ENCODE results near the gene SESN3. TPM values are rescaled to one million over a fixed set of nuclear protein-coding genes. Genes with fewer than 3 reads are reported as not detected.

SESN3 gene
- total RNA-seq, 1 experiment from 2014 or later: 28.2 TPM

GRCh38 chr11:95269036-95269819, 38.2 kb upstream of the SESN3 start:
- Mint-ChIP-seq H3K4me1 (ENCODE audit: low read depth, unreplicated experiment) (peaks cover 7% of the 10 kb centered on the region), H3K27ac (ENCODE audit: unreplicated experiment) (no peak overlapping the region)

GRCh38 chr11:95268391-95268790, 37.4 kb upstream of the SESN3 start:
- no peak for TF ChIP-seq CTCF (IDR thresholded peaks at IDR 0.05; ENCODE audit: insufficient read depth in 1 of 2, low read depth in 1 of 2, low read length in 1 of 2, severe bottlenecking in 1 of 2, unreplicated experiment in 1 of 2)
- no peaks in the 10 kb centered on the region for H3K27me3 ChIP-seq (replicated peaks; ENCODE audit: control insufficient read depth, insufficient read depth, low read length)
- H3K4me3 ChIP-seq (ENCODE audit: low read depth, low read length): no peak overlapping the region
- H3K9me3 Mint-ChIP-seq (ENCODE audit: unreplicated experiment): no peaks in the 10 kb centered on the region
- no peaks in the 10 kb centered on the region for H3K36me3 ChIP-seq (ENCODE audit: control insufficient read depth, insufficient read depth, low read length)
- H3K9me3 ChIP-seq: no peaks in the 10 kb centered on the region
- no peaks in the 10 kb centered on the region for H3K4me1 ChIP-seq
- no peak overlapping the region for H3K4me3 Mint-ChIP-seq (ENCODE audit: unreplicated experiment)
- ChIA-PET POLR2A (no interaction called here), CTCF (no interaction called here)
- no peaks in the 10 kb centered on the region for H3K27me3 Mint-ChIP-seq (ENCODE audit: insufficient read depth, unreplicated experiment)
- BruUV-seq (replicated peaks): no TSS peak
- H3K36me3 Mint-ChIP-seq (ENCODE audit: insufficient read depth, unreplicated experiment): no peaks in the 10 kb centered on the region
- peaks cover 7% of the 10 kb centered on the region for H3K4me1 Mint-ChIP-seq (ENCODE audit: low read depth, unreplicated experiment)
- no peak for DNase-seq
- H3K27ac Mint-ChIP-seq (ENCODE audit: unreplicated experiment): no peak overlapping the region
- intact Hi-C loops (cut with micrococcal nuclease; ENCODE audit: unreplicated experiment): no loop called here

More at GRCh38 chr11:95269036-95269819, 38.2 kb upstream of the SESN3 start:
- DNase-seq: no peak
- Mint-ChIP-seq H3K9me3 (ENCODE audit: unreplicated experiment) (no peaks in the 10 kb centered on the region), H3K27me3 (ENCODE audit: insufficient read depth, unreplicated experiment) (no peaks in the 10 kb centered on the region), H3K4me3 (ENCODE audit: unreplicated experiment) (no peak overlapping the region), H3K36me3 (ENCODE audit: insufficient read depth, unreplicated experiment) (no peaks in the 10 kb centered on the region)
- no peaks in the 10 kb centered on the region for H3K27me3 ChIP-seq (replicated peaks; ENCODE audit: control insufficient read depth, insufficient read depth, low read length)
- intact Hi-C loops (cut with micrococcal nuclease; ENCODE audit: unreplicated experiment): no loop called here
- TF ChIP-seq CTCF (IDR thresholded peaks at IDR 0.05; ENCODE audit: insufficient read depth in 1 of 2, low read depth in 1 of 2, low read length in 1 of 2, severe bottlenecking in 1 of 2, unreplicated experiment in 1 of 2): no peak
- POLR2A ChIA-PET: interaction anchor here (0.6 kb wide), 1 partner anchor 382 kb away, joined by 3 read pairs; no protein-coding TSS in a partner anchor
- no peaks in the 10 kb centered on the region for H3K9me3 ChIP-seq
- no peaks in the 10 kb centered on the region for H3K36me3 ChIP-seq (ENCODE audit: control insufficient read depth, insufficient read depth, low read length)
- no peak overlapping the region for H3K4me3 ChIP-seq (ENCODE audit: low read depth, low read length)
- CTCF ChIA-PET: no interaction called here
- H3K4me1 ChIP-seq: no peaks in the 10 kb centered on the region
- no TSS peak for BruUV-seq (replicated peaks)

GRCh38 chr11:95267601-95268213, 36.7 kb upstream of the SESN3 start:
- Mint-ChIP-seq H3K4me1 (ENCODE audit: low read depth, unreplicated experiment) (peaks cover 7% of the 10 kb centered on the region), H3K9me3 (ENCODE audit: unreplicated experiment) (no peaks in the 10 kb centered on the region), H3K27ac (ENCODE audit: unreplicated experiment) (no peak overlapping the region), H3K36me3 (ENCODE audit: insufficient read depth, unreplicated experiment) (no peaks in the 10 kb centered on the region), H3K27me3 (ENCODE audit: insufficient read depth, unreplicated experiment) (no peaks in the 10 kb centered on the region), H3K4me3 (ENCODE audit: unreplicated experiment) (no peak overlapping the region)
- DNase-seq: no peak
- Histone ChIP-seq H3K4me1 (no peaks in the 10 kb centered on the region), H3K36me3 (ENCODE audit: control insufficient read depth, insufficient read depth, low read length) (no peaks in the 10 kb centered on the region), H3K9me3 (no peaks in the 10 kb centered on the region), H3K4me3 (ENCODE audit: low read depth, low read length) (no peak overlapping the region), H3K27me3 (replicated peaks; ENCODE audit: control insufficient read depth, insufficient read depth, low read length) (no peaks in the 10 kb centered on the region)
- no TSS peak for BruUV-seq (replicated peaks)
- CTCF ChIA-PET: no interaction called here
- POLR2A ChIA-PET: no interaction called here
- intact Hi-C loops (cut with micrococcal nuclease; ENCODE audit: unreplicated experiment): no loop called here
- no peak for TF ChIP-seq CTCF (IDR thresholded peaks at IDR 0.05; ENCODE audit: insufficient read depth in 1 of 2, low read depth in 1 of 2, low read length in 1 of 2, severe bottlenecking in 1 of 2, unreplicated experiment in 1 of 2)
